Measurements from ENCODE around the gene FAM193B.
A peak's percentile ranks its signal among the peaks of the same experiment; 100 is the strongest.

FAM193B gene

GRCh38 chr5:177524941-177525655 is 29.3 kb downstream of the FAM193B start:
- no peak for DNase-seq
- no peak overlapping the region for H3K27ac ChIP-seq
- TF ChIP-seq, protein P1, sequence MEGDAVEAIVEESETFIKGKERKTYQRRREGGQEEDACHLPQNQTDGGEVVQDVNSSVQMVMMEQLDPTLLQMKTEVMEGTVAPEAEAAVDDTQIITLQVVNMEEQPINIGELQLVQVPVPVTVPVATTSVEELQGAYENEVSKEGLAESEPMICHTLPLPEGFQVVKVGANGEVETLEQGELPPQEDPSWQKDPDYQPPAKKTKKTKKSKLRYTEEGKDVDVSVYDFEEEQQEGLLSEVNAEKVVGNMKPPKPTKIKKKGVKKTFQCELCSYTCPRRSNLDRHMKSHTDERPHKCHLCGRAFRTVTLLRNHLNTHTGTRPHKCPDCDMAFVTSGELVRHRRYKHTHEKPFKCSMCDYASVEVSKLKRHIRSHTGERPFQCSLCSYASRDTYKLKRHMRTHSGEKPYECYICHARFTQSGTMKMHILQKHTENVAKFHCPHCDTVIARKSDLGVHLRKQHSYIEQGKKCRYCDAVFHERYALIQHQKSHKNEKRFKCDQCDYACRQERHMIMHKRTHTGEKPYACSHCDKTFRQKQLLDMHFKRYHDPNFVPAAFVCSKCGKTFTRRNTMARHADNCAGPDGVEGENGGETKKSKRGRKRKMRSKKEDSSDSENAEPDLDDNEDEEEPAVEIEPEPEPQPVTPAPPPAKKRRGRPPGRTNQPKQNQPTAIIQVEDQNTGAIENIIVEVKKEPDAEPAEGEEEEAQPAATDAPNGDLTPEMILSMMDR (IDR thresholded peaks at IDR 0.05; ENCODE audit: low read depth, low read length, missing control alignments): no peak
- H3K4me3 ChIP-seq (ENCODE audit: low read depth, low read length): no peak overlapping the region
- in situ Hi-C loops (cut with HindIII; ENCODE audit: low pct_ligation_motif_present, low sequenced_read_pairs): no loop called here
- peaks cover 68% of the 10 kb centered on the region for H3K36me3 ChIP-seq (replicated peaks)
- H3K27me3 ChIP-seq (replicated peaks): no peaks in the 10 kb centered on the region

DNA sequence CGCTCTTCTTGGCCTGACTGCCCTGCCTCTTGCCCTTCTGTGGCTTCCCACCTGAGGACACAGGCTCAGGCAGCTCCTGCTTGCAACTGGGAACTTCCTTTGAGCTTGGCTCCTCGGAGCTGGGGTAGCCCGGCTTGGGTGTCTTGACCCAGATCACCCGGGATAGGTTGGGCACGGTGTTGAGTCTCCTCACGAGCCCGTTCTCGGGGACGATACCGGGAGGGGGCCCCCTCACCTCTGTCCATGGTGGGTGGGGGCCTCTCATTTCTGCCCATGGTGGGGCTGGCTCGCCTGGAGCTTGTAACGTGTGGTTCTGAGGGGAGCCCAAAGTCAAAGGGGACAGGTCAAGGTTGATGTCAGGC is 29.8 kb downstream of the FAM193B start:
- TF ChIP-seq, protein P1 (IDR thresholded peaks at IDR 0.05; ENCODE audit: low read depth, low read length, missing control alignments): no peak
- Histone ChIP-seq H3K27ac (no peak overlapping the region), H3K4me3 (ENCODE audit: low read depth, low read length) (no peak overlapping the region), H3K27me3 (replicated peaks) (no peaks in the 10 kb centered on the region), H3K36me3 (replicated peaks) (peaks cover 68% of the 10 kb centered on the region)
- no peak for DNase-seq
- in situ Hi-C loops (cut with HindIII; ENCODE audit: low pct_ligation_motif_present, low sequenced_read_pairs): no loop called here

GRCh38 chr5:177523711-177524538 is 30.4 kb downstream of the FAM193B start:
- TF ChIP-seq, protein P1 (IDR thresholded peaks at IDR 0.05; ENCODE audit: low read depth, low read length, missing control alignments): no peak
- H3K36me3 ChIP-seq (replicated peaks): peaks cover 68% of the 10 kb centered on the region
- DNase-seq: no peak
- H3K27me3 ChIP-seq (replicated peaks): no peaks in the 10 kb centered on the region
- in situ Hi-C loops (cut with HindIII; ENCODE audit: low pct_ligation_motif_present, low sequenced_read_pairs): no loop called here
- H3K4me3 ChIP-seq (ENCODE audit: low read depth, low read length): no peak overlapping the region
- H3K27ac ChIP-seq: no peak overlapping the region

DNA sequence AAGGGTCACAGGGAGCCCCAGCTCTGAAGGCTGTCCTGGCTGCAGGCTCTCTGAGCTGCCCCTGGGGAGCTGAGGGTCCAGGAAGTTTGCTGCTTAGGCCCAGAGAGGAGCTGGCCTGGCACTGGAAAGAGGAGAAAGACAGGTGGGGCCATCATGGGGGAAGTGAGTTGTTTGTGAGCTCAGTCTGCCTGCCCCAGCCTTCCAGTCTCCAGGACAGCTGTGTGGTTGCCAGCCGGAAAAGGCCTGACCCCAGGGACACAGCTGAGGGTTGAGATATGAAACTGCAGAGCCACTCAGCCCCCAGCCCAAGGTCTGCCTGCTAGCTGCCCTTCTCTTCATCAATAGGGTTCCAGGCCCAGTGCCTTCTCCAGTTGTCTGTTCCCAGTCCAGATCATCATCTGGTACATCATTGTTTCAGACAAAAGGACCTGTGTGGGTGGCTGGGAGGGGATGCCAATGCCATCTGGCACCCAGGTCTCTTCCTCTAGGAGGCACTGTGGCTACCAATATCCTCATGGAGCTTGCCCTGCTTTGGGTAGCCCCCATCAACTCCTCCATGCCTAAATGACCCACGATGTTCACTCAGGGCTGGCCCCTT is 33.3 kb downstream of the FAM193B start:
- Histone ChIP-seq H3K27me3 (replicated peaks) (no peaks in the 10 kb centered on the region), H3K27ac (no peak overlapping the region), H3K36me3 (replicated peaks) (peaks cover 50% of the 10 kb centered on the region), H3K4me3 (ENCODE audit: low read depth, low read length) (no peak overlapping the region)
- DNase-seq: no peak
- in situ Hi-C loops (cut with HindIII; ENCODE audit: low pct_ligation_motif_present, low sequenced_read_pairs): no loop called here
- TF ChIP-seq, protein P1 (IDR thresholded peaks at IDR 0.05; ENCODE audit: low read depth, low read length, missing control alignments): peak; percentile 16

DNA sequence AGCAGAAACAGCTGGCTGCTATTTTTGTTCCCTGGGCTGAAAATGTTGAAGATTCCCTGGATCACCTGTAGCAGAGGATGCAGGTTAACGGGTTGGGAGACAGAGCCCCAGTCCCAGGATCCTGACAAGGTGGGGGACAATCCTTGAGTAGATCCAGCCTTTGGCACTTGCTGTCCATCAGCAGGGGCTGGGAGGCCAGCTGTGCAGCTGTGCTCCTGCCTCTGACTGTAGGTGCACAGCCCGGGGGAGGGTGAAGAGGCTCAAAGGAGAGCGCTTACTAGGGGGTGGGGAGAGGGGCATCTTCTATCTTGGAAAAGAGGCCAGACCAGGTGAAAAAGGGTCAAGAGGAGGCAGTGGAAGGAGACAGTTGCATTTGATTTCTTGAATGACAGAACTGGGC is 34.1 kb downstream of the FAM193B start:
- H3K4me3 ChIP-seq (ENCODE audit: low read depth, low read length): no peak overlapping the region
- H3K36me3 ChIP-seq (replicated peaks): peaks cover 52% of the 10 kb centered on the region
- in situ Hi-C loops (cut with HindIII; ENCODE audit: low pct_ligation_motif_present, low sequenced_read_pairs): no loop called here
- no peaks in the 10 kb centered on the region for H3K27me3 ChIP-seq (replicated peaks)
- TF ChIP-seq, protein P1 (IDR thresholded peaks at IDR 0.05; ENCODE audit: low read depth, low read length, missing control alignments): no peak
- no peak overlapping the region for H3K27ac ChIP-seq
- DNase-seq: no peak

Data from brain microvascular endothelial cell (primary cell).